GM18499 (cell line): ENCODE measurements around the gene HSDL2.
"Not testable (repeated sequence)": the region's sequence is repeated elsewhere in the genome, so short reads cannot be mapped to it uniquely, and the experiment has no call there.

Source experiments
- ATAC-seq: cut with Tn5 transposase; IDR thresholded peaks from one replicate; pipeline ENCODE4 v1.9.1; 2021; ENCODE audit warnings: moderate number of reproducible peaks; ENCODE audit not compliant: insufficient read depth, unreplicated experiment

Gene HSDL2

GRCh38 chr9:112489876-112490666, 110.2 kb downstream of the HSDL2 start:
- ATAC-seq: no peak

- ATAC-seq: no peak
Measured at GRCh38 chr9:112493393-112494137, 113.7 kb downstream of the HSDL2 start.

GRCh38 chr9:112494153-112494552, 114.2 kb downstream of the HSDL2 start:
- ATAC-seq: no peak

GRCh38 chr9:112495614-112496013, 115.7 kb downstream of the HSDL2 start:
- ATAC-seq: no peak

- no peak for ATAC-seq
Measured at GRCh38 chr9:112496074-112496722, 116.3 kb downstream of the HSDL2 start.

- no peak for ATAC-seq
Measured at GRCh38 chr9:112500842-112501241, 120.9 kb downstream of the HSDL2 start.

- no peak for ATAC-seq
Measured at GRCh38 chr9:112501287-112501686, 121.4 kb downstream of the HSDL2 start.

- ATAC-seq: no peak
Measured at GRCh38 chr9:112502175-112502946, 122.5 kb downstream of the HSDL2 start.

GRCh38 chr9:112503170-112503569, 123.3 kb downstream of the HSDL2 start:
- ATAC-seq: no peak

- no peak for ATAC-seq
Measured at GRCh38 chr9:112505086-112505485, 125.2 kb downstream of the HSDL2 start.

GRCh38 chr9:112505607-112506006, 125.7 kb downstream of the HSDL2 start:
- ATAC-seq: no peak

GRCh38 chr9:112506571-112506970, 126.7 kb downstream of the HSDL2 start:
- no peak for ATAC-seq

GRCh38 chr9:112507001-112507680, 127.2 kb downstream of the HSDL2 start:
- no peak for ATAC-seq

GRCh38 chr9:112508377-112508776, 128.5 kb downstream of the HSDL2 start:
- ATAC-seq: no peak

GRCh38 chr9:112512377-112512776, 132.5 kb downstream of the HSDL2 start:
- not testable (repeated sequence) for ATAC-seq

GRCh38 chr9:112516769-112517168, 136.9 kb downstream of the HSDL2 start:
- no peak for ATAC-seq

- no peak for ATAC-seq
Measured at GRCh38 chr9:112520069-112520468, 140.2 kb downstream of the HSDL2 start.

- no peak for ATAC-seq
Measured at GRCh38 chr9:112520656-112521055, 140.7 kb downstream of the HSDL2 start.
